ENCODE data around the gene DLG2.

The DLG2 gene

DNA sequence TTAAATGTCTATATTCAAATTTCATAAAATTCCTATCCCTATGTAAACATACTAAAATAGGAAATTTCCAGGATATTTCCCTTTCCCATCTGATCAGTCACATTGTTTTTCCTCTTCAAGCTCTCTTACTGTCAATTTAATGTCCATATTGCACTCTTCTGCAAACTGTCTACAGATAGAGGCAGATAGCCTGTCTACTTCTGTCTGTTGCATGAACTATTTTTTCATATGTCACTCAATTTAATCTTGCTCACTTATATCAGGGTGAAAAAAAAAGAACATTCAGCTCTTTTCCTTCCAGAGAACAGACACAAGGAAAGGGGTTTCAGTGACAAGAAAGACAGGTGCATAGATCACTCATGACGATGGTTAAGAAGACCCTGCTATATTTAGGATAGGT is 1327.1 kb downstream of the DLG2 start:
- DNase-seq = no peak

DNA sequence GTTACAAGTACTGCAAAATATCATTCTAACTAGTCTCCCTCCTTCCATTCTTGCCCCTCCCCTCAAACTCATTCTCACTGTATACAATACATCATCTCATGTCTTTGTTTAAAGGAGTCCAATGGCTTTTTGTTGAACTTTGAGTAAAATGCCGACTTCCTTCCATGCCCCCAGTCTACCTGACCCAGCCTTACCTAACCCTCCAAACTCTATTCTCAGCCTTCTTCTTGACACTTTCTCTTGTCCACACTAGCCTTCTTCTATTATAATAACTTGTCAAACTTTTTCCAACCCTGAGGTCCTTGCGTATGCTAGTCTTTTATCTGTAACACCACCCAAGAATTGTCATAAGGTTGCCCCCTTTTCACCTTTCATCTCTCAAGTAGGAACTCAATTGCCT is 1329.6 kb downstream of the DLG2 start:
- DNase-seq = no peak

DNA sequence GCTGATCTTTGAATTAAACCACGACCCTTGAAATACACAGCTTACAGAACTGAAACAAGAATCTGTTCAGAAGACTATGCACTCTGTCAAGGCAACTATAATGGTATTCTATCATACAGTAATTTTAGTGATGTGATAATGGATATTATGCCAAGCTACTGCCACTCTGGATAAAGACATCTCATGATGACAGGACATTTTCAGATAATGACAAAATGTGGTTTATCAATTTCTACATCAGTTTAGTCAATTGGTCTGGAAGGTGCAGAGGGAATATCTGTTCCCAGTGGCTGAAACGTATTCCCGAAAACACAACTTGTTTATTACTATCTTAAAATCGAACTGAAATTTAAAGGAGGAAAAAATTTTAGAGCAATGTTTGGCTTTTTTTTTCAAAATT is 1331.3 kb downstream of the DLG2 start:
- DNase-seq = no peak

GRCh38 chr11:84292955-84293354 is 1334.2 kb downstream of the DLG2 start:
- no peak for DNase-seq

DNA sequence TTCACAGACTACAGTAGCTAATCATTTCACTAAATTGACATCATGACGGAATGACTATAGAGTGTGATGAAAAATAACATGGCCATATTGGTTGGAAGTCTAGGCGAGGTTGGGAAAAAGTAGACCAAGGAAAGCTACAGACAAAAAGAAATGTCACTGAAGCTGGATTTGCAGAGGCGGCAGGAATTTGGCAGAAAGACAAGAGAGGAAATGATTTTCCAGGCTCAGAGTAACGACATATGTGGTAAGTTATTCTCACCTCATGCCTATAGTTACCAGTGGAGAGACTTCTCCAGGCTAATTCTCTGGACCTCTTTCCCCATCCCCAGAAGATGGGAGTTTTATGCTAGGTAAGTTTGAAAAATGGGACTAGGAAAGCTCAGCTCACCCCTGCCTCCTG is 1335.1 kb downstream of the DLG2 start:
- no peak for DNase-seq

DNA sequence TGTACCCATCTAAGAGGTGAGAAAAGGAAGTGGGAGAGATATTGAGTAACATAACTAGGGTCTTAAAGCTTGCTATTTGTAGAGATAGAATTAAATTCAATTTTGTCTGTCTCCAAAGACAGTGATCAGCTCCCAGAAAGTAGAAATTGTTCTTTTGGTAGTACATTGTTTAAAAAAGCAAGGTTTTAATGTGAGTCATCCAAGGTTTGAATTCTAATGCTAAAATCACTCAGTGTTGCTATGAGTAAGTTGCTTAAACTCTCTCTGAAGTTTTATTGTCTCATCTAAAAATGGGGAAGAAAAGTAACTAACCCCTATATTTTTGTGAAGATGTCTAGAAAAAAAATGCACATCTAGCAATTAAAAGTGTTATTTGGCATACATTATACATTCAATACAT is 1336.5 kb downstream of the DLG2 start:
- DNase-seq = no peak

DNA sequence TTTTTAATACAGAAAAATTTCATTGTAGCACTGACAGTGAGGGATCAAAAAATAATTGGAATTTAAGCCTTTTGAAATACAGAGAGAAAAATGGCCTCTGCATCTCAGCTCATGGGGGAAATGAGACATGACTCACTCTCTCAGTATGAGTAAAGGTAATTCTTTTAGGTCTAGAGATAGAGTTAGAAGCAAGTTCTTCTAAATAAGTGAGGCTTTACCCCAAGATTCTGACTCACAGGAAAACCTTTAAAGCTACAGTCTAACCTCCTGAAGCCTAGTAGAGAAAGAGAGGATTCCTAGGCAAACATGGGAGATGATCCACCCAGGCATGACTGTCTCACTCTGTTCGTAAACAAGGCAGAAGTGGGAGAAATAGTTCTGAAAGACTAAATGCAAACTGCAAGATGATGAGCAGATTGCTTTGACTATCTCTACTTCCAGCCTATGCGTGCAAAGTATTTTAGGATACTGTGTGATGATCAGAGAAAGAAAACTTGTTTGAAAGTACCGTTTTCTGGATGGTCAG is 1337.7 kb downstream of the DLG2 start:
- DNase-seq = no peak

DNA sequence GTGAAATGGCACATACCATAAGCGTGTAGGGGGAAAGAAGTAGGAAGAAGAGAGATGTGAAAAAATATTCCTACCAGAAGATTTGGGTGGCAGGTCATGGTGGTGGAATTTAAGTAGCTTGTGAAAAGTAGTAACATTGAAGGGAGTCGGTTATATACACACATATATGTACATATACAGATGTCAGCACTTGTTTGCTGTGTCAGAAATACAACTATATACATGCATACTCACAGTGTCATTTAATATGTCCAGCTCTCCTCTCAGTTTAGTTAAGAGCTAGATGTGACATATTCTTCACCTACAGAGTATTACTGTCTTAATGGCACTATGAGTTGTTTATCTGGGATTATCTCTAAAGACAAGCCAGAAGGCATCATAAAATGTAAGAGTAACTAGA is 1353.6 kb downstream of the DLG2 start:
- no peak for DNase-seq

- DNase-seq = no peak
These were observed 1356.7 kb downstream of the DLG2 start for GRCh38 chr11:84270466-84270865.

DNA sequence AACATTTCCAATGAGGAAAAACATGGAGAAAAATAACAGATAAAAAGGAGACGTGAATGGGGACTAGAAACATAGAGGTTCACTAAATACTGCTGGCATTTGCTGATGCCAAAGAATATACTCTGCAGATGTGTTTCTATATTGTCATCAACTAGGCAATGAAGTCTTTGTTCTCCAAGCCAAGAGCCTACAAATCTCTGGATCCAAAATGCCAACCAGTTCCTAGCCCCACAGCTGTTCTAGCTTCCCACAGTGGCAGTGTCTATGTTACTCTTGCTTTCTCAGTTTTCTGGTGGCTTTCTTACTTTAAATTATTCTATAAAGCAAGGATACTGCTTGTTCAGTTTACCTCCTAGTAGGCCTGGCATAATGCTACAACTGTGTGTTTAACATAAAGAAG is 1363.1 kb downstream of the DLG2 start:
- no peak for DNase-seq

DNA sequence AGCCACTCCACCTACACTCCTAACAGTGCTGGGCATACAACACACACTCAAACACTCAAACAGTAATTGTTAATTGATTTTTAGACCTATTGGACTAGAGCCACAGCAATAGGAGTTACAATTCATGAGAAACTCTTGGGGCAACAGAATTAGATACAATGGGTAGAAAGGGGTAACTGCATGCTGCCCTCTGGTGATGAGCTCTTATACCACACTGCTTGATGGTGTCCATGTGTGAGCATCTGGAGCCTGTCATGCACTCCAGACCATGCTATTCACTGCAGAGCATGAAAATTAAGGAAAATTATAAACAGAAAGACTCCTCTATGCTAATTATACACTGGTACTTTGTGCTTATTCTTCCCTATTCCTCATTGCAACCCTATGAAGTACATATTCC is 1365.4 kb downstream of the DLG2 start:
- DNase-seq = no peak

GRCh38 chr11:84260862-84261261 is 1366.3 kb downstream of the DLG2 start:
- no peak for DNase-seq

GRCh38 chr11:84256618-84257017 is 1370.5 kb downstream of the DLG2 start:
- no peak for DNase-seq

- DNase-seq = no peak
These were observed 1371.7 kb downstream of the DLG2 start for GRCh38 chr11:84255483-84255882.

DNA sequence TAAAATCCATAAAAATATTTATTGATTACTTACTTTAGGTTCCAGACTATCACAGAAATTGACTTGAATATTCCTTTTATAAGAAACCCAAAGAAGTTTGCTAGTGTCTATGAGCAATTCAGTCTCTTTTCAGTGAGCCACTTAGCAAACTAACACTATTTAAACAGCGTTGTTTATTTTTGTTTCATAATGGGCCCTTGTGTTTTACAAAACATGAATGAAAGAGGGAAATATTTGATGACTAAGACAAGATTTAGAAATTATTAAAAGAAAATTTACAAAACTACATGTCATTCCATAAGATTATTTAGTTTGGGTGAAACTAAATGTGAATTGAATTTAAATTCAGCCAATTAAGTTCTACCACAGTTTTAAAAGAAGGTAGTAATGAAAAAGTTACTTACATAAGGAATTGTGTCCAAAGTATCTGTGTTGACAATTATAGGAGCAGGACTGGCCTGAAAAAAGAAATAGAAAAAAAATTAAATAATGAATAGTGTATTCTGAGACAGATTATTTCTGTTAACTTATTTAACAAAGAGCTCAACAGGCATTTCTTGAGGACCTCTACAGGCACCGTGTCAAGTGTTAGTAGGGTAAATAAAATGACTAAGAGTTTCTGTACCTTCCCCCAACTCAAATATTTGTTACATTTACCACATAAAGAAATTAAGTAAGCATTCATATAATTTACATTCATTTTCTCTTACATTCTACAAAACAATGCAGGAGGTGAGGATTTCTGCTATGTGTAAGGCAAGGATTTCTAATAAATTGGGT is 1376.1 kb downstream of the DLG2 start:
- no peak for DNase-seq

DNA sequence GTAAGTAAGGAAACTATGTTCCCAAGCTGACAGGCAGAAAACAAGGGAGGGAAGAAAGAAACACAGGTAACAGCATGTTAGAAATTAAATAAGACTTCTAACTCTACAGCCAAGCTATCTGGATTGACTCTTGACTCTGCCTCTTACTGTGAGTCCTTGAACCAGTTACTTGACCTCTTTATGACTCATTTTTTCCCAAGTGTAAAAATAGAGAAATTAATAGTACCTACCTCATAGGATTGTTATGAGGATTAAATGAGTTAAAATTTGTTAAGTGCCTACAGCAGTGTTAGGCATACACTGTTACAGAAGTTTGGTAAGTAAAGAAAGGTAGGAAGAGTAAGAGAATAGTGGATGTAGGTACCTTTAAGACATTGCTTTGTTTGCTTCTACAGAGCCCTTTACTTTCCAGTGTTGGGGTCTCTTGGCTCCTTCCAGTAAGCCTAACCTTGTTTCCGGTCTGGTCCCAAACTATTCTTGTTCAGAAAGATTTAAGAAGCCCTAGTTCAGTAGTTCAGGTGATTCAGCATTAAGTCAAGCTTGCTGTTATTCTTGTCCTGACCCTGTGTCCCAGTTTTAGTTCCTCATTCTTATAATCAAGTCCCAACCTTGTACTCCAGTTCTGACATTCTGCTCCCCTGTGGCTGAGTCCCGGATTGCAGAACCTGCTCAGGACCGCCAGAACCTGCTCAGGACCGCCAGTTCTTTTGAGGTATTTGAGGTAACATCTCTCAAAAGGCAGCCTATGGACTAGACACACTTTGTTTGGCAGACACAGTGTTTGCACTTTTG is 1377.6 kb downstream of the DLG2 start:
- no peak for DNase-seq

- no peak for DNase-seq
These were observed 1379.2 kb downstream of the DLG2 start for GRCh38 chr11:84247926-84248325.

- DNase-seq = no peak
These were observed 1380.0 kb downstream of the DLG2 start for GRCh38 chr11:84247129-84247528.

DNA sequence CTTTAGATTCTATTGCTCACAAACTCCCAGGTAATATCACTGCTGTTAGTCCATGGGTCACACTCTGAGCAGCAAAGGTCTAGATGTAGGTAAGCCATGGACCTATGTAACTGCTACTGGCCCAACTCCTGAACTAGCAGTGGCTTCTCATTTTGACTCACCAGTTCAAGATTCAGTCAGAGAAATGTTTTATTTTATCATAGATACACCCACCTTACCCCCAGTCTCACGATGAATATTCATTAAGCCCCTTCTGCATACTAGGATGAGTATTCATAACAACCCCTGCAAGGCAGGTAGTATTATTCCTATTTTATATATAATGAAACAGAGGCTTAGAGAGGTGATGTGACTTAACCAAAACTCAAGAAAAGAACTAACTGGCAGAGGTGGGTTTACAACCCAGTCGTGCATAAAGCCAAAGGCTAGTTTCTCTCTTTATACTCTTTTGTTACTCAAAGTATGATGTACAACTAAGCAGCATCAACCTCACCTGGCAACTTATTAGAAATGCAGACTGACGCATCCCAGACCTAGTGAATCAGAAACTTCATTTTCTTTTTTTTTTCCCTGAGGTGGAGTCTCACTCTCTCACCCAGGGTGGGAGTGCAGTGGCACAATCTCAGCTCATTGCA is 1383.4 kb downstream of the DLG2 start:
- no peak for DNase-seq

DNA sequence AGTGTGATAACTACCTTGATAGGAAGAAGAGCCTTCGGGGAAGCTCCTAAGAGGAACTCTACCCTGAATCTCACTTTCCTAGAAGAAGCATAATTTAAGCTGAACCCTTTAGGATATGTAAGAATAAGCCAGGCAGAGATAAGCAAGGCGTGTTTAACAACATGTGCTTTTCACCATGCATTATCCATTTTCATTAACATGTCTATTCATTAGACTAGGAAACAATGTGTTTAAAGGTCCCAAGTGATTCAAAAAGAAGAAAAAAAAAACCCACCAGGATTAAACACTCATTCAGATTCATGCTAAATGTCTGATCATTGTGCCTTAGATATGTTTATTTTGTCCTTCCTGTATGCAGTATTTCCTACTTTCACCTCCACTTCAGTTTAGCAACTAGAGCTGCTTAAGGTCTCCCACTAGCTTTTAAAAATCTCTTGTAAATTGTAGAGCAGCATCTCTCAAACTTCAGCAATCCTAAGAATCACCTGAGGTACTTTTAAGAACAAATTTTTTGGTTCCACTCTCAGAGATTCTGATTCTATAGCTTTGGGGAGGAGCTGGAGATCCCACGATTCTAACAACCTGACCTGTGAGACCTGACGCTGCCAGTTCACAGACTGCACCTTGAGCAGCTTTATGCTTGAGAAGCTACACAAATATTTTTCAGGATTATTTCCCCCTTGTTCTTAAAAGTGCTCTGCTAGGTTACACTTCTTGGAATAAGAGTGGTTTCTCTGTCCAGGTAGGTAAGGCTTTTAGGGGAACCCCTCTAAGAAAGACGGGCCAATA is 1385.6 kb downstream of the DLG2 start:
- no peak for DNase-seq

GRCh38 chr11:84240847-84241246 is 1386.3 kb downstream of the DLG2 start:
- no peak for DNase-seq

- DNase-seq = no peak
These were observed 1390.7 kb downstream of the DLG2 start for GRCh38 chr11:84236436-84236835.

All from hematopoietic multipotent progenitor cell treated with erythropoietin and hydrocortisone succinate and interleukin-3 and kit ligand, for 6 days (in vitro differentiated cells).